GM19238 (cell line): Measurements from ENCODE around the gene PARPBP.
"Not testable (repeated sequence)": the region's sequence is repeated elsewhere in the genome, so short reads cannot be mapped to it uniquely, and the experiment has no call there.

Experiments
- DNase-seq: peaks from one replicate; pipeline ENCODE4 v3.0.0; 2011; ENCODE audit warnings: low spot score; ENCODE audit not compliant: insufficient read length

Gene PARPBP

DNA sequence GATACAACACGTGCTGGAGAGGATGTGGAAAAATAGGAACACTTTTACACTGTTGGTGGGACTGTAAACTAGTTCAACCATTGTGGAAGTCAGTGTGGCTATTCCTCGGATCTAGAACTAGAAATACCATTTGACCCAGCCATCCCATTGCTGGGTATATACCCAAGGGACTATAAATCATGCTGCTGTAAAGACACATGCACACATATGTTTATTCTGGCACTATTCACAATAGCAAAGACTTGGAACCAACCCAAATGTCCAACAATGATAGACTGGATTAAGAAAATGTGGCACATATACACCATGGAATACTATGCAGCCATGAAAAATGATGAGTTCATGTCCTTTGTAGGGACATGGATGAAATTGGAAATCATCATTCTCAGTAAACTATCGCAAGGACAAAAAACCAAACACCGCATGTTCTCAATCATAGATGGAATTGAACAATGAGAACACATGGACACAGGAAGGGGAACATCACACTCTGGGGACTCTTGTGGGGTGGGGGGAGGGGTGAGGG, 27.1 kb downstream of the PARPBP start:
- not testable (repeated sequence) for DNase-seq

DNA sequence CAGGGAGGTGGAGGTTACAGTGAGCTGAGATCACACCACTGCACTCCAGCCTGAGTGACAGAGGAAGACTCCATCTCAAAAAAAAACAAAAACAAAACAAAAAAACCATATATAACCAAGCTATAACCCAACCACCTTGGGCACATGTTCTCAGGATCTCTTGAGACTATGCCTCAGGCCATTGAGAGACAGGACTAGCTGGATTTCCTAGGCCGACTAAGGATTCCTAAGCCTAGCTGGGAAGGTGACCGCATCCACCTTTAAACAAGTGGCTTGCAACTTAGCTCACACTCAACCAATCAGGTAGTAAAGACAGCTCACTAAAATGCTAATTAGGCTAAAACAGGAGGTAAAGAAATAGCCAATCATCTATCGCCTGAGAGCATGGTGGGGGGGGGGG, 35.2 kb downstream of the PARPBP start:
- not testable (repeated sequence) for DNase-seq

- no peak for DNase-seq
These were observed 43.4 kb downstream of the PARPBP start for GRCh38 chr12:102163383-102163782.

DNA sequence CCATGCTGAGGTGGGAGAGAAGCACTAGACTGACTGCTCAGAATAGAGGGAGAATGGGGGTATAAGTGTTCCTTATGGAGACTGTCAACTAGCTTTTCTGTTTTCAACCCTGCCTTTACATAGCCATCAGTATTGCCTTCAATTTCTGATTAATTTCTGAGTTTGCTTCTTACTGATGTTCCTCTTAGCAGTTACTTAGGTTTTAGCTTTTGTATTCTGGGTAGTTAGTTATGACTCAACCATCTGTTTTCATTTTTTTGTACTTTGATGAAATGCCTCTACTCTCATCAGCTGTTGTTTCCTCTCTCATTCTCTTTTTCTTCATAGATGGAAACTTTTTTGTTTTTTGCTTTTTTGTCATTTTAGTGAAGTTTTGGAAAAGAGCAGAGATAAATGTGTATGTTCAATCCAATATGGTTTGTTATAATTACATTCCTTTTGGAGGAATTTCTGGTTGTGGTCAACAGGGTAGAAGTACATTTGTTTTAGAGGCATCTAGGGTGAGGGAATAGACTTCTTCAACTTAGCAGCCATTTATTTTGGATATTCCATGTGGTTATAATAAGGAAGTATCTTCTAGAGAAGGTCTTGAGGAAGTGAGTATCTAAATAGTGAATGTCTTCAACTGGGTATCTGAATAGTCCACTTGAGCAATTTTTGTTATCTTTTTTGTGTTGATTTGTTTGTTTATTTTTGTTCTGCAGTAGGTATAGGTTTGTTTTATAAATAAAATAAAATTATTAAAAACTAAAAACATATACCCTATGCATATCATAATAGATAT, 48.0 kb downstream of the PARPBP start:
- no peak for DNase-seq

DNA sequence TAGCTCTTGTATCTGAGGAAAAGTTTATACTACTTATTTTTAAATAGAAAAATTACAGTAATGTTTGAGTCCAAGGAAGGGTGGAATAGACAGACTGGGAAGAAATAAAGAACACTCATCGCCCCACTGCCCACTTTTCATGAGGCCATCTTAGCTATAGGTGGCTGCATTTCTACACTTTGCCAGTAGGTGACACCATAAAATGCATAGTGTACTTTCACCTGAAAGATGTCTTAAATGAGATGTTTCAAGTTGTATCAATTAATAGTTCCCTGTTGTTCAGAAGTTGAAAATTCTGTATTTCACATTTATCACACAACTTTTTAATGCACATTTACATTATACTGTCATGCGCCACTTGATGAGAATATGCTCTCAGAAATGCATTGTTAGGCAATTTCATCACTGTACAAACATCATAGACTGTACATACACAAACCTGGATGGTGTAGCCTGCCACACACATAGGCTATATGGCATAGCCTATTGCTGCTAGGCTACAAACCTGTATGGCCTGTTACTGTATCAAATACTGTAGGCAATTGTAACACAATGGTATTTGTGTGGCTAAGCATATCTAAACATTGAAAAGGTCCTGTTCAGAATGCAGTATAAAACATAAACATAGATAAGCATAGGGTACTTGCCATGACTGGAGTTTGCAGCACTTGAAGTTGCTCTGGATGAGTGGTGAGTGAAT, 50.1 kb downstream of the PARPBP start:
- no peak for DNase-seq

GRCh38 chr12:102171951-102172350, 52.0 kb downstream of the PARPBP start:
- DNase-seq = no peak

- no peak for DNase-seq
These were observed 52.5 kb downstream of the PARPBP start for GRCh38 chr12:102172436-102172835.

DNA sequence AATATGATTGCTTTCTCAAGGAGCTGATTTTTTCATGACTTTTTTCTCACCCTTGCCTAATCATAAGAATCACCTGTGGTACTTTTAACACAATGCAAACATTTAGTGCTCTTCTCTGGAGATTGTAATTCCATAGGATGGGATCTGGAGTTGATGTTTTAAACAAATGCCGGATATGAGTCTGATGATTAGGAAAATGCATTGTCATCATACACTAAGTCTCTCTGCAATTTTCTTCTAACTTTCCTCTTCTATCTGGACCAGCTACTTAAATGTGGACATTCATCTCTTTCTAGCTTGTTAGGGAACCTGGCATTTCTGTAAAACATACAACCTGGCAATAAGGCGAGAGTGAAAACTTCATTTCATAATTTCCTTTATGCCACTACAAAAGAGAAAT, 54.1 kb downstream of the PARPBP start:
- DNase-seq = no peak

GRCh38 chr12:102174761-102175160, 54.8 kb downstream of the PARPBP start:
- DNase-seq = no peak

GRCh38 chr12:102182635-102183034, 62.7 kb downstream of the PARPBP start:
- DNase-seq = no peak

GRCh38 chr12:102195826-102196225, 75.8 kb downstream of the PARPBP start:
- no peak for DNase-seq

- no peak for DNase-seq
These were observed 77.8 kb downstream of the PARPBP start, which contains the start of gene PMCH for GRCh38 chr12:102197789-102198188. Gene PMCH, minus strand, starts transcription at chr12:102197833. Its CDS starts 63 bp downstream, at chr12:102197770.

DNA sequence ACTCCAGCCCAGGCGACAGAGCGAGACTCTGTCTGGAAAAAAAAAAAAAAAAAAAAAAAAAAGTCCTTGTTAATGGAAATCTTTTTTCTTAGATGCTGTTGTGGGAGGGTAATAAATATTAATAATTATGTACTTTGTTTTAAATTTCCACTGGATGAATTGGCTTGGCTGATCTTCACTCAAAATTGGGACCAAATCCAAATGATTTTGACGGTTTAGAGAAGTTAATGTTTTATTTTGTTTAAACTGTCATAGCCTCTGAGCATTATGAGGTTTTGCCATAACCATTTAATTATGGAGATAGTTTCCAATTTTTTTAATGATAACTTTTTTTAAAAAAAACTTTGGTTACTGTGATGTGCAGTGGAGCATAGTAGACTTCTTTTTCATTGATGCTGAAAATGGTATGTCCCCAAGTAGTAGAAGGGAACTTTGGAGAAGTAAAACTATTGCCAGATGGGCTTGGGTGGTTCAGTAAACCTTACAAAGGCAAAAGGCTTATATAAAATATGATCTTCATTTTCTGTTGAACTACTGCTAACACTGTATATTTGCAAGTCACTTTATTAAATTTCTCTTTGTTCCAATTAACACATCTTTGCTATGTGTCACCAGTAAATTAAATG, 81.6 kb downstream of the PARPBP start:
- no peak for DNase-seq

DNA sequence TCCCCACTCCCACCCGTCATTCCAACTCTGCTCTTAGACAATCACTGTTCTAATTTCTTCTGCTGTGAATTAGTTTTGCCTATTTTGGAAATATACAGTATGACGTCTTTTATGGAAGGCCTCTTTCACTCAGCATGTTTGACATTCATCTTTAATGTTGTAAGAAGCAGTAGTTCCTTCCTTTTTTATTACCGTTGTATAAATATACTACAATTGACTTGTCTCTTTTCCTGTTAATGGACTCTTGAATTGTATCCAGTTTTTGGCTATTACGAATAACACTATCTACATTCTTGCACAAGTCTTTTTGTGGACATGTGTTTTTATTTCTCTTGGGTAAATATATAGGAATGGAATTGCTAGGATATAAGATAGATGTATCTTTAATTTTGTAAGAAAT, 82.6 kb downstream of the PARPBP start:
- DNase-seq = no peak

DNA sequence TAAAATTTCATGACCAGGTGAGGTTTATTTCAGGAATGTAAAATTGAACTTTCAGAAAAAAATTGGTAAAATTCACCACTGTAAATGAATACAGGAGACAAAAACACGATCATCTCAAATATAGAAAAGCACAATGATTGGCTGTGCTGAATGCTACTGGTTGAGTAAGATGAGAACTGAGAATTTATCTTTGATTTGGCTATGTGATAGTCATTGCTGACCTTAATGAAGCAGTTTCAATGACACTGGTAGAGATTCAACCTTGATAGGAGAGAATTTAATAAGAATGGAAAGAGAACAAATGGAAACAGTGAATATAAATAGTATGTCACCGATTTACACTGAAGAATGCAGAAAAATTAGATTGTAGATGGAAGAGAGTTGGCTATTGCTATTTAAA, 84.0 kb downstream of the PARPBP start:
- DNase-seq = no peak

DNA sequence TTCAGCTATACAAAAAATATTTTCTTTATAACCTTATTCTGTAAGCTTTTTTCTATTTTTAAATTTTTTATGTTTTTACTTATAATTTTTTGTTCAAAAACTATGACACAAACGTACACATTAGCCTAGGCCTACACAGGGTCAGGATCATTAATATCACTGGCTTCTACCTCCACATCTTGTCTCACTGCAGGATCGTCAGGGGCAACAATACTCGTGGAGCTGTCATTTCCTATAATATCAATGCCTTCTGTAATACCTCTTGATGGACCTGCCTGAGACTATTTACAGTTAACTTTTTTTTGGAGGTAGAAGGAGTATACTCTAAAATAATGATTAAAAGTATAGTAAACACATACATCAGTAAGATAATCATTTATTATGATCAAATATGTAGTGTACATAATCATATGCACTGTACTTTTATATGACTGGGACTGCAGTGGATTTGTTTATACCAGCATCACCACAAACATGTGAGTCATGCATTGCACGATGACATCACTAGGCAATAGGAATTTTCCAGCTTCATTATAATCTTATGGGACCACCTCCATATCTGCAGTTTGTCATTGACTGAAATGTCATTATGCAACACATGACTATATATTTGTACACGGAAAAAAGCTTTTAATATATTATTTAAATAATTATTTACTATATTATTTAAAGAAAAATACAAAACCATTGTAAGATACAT, 96.2 kb downstream of the PARPBP start:
- DNase-seq = no peak

DNA sequence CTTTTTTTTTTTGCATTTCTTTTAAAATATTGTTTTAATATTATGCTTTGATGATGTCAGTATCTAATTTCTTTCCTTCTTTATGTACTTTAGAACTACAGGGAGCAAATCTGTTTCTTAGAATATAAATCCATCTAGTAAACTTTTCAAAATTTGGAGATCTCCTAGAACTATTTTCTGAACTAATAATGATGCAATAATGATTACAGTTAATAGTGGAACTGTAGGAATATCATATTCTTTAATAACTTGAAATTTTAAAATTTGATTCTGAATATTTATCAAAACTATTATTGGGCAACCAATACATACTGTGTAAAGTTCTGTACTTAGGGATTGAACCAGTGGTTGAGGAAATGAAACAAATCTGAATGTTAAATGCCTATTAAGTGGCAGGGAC, 100.8 kb downstream of the PARPBP start:
- no peak for DNase-seq

DNA sequence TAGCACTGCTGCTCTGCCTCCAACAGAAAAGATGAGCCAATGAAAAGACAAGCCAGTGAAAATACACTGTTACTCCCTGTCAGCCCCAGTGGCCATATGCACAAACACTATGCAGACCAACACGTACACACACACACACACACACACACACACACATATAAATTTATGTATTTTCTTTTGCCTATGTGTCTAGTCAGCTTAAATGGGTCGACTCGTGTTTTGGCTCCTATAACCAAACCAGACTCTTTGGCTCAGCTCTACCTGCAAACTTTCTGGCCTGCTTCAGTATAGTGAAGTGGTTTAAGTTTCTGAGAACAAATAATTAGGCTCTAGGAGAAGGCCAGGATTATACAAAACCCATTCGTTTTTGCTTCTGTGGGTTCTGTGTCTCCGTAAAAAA, 108.0 kb downstream of the PARPBP start:
- DNase-seq = no peak

DNA sequence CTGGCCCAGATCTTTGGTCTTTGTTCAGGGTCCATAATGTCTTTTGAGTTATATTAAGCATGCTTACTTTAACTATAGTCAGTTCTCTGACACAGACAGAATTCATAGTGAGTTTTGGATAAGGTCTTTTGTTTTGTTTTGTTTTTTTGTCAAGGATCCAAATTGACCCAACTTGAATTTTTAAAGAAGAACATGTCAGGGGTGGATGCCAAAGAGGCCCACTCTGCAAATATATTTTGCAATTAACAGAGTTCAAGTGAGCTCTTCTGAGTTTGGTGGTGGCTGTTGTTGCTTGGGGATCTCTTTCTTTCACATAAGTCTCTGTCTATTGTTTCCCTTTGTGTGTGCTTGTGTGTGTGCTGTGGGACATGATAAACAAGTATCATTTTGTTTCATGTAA, 112.1 kb downstream of the PARPBP start:
- no peak for DNase-seq

GRCh38 chr12:102232446-102232845, 112.5 kb downstream of the PARPBP start:
- DNase-seq = no peak

- DNase-seq = no peak
These were observed 114.6 kb downstream of the PARPBP start for GRCh38 chr12:102234599-102234998.

GRCh38 chr12:102240859-102241258, 120.9 kb downstream of the PARPBP start:
- not testable (repeated sequence) for DNase-seq
